ENCODE results near the gene SLC16A3.

The SLC16A3 gene

DNA sequence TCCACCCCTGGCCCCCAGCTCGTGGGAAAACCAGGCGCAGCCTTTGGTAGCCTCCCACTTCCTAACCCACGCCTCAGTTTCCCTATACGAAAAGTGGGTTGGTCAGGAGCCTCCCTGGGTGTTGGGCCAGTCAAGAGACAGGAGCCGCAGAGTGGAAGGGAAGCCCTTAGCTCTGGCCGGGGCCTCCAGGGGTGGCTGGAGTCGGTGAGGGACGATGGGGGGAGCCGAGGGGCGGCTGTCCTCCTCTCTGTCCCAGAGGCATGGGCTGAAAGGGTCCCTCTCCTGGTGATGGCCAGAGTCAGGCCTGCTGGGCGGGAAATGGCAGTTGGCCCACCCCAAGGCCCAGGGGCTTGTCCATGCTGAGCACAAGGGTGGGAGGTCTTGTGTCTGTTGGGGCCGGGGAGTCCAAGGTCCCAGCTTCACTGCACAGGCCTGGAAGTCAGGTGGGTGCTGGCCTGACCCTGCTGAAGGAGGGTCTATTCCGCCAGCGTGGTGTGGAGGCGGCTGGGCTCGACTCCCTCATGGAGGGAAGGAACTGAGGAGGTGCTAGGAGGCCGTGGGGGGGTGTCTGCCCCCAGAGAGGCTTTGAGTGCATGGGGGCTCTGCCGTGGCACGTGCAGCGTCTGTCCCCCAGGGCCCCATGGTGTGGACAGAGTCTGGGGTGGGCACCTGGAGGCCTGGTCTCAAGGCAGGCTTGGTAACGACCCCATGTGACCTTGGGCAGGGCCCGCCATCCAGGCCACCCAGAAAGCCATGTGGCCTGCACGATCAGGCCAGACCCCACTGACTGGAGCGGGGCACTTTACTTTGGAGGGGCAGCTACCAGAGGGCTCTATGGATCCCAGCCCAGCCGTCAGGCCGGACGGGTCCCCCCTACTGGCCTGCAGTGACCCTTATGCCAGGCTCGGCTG, 1.1 kb downstream of the SLC16A3 start:
- no peak for TF ChIP-seq TAF1 (IDR thresholded peaks at IDR 0.05; ENCODE audit: borderline replicate concordance, insufficient read depth, low read length)
- no peak for TF ChIP-seq POLR2AphosphoS5 (IDR thresholded peaks at IDR 0.05; ENCODE audit: low read depth, low read length)
- no peak for TF ChIP-seq FOXP2 (optimal IDR thresholded peaks at IDR 0.05; ENCODE audit: borderline replicate concordance, extremely low read depth, extremely low read length, insufficient read depth)
- no peak for TF ChIP-seq SIN3A (IDR thresholded peaks at IDR 0.05; ENCODE audit: borderline replicate concordance, insufficient read depth, low read length)
- TF ChIP-seq REST (IDR thresholded peaks at IDR 0.05; ENCODE audit: insufficient read depth in 1 of 2, low read depth in 2 of 2, low read length in 2 of 2): 0 out of 4 replicates have a peak, but pooled peaks of 1 of the 2 experiments have one; percentile 16

DNA sequence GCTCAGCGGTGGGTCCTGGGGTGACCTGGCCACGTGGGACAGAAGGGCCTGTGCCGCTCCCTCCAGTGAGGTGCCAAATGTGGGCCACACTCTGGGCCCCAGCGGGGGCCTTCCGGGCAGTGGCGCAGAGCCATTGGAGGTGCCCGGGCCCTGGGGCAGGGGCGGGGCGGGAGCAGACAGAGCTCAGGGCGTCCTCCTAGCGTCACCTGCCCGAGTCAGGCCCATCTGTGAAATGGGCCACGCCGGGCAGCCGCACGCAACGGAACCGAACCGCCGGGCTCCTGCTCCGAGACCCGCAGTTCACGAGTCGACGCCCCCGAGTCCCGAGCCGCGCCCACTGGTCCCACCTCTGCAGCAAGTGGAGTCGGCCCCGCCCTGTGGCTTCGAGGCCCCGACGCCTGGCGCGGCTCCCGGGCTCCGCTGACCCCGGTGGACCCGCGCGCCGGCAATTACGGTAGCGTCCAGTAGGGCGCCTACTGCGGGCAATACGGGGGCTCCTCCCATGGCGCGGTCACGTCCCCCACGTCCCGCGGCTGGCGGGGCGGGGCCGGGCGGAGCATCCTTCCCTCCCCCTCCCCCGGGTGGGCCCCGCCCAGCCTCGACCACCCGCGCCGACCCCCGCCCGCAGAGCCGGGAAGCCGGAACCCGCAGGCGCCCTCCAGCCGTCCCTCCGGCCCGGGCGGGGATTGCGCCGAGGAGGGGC, 1.9 kb downstream of the SLC16A3 start:
- TF ChIP-seq POLR2AphosphoS5 (IDR thresholded peaks at IDR 0.05; ENCODE audit: low read depth, low read length): peak; percentile 40; the same call in 1 of the 2 replicates
- no peak for TF ChIP-seq FOXP2 (optimal IDR thresholded peaks at IDR 0.05; ENCODE audit: borderline replicate concordance, extremely low read depth, extremely low read length, insufficient read depth)

GRCh38 chr17:82231312-82231561, 2.4 kb downstream of the SLC16A3 start:
- TF ChIP-seq POLR2AphosphoS5 (IDR thresholded peaks at IDR 0.05; ENCODE audit: low read depth, low read length): no peak
- TF ChIP-seq REST (IDR thresholded peaks at IDR 0.05; ENCODE audit: insufficient read depth in 1 of 2, low read depth in 2 of 2, low read length in 2 of 2): no peak
- TF ChIP-seq TAF1 (IDR thresholded peaks at IDR 0.05; ENCODE audit: borderline replicate concordance, insufficient read depth, low read length): no peak
- TF ChIP-seq SIN3A (IDR thresholded peaks at IDR 0.05; ENCODE audit: borderline replicate concordance, insufficient read depth, low read length): no peak
- no peak for TF ChIP-seq FOXP2 (optimal IDR thresholded peaks at IDR 0.05; ENCODE audit: borderline replicate concordance, extremely low read depth, extremely low read length, insufficient read depth)

DNA sequence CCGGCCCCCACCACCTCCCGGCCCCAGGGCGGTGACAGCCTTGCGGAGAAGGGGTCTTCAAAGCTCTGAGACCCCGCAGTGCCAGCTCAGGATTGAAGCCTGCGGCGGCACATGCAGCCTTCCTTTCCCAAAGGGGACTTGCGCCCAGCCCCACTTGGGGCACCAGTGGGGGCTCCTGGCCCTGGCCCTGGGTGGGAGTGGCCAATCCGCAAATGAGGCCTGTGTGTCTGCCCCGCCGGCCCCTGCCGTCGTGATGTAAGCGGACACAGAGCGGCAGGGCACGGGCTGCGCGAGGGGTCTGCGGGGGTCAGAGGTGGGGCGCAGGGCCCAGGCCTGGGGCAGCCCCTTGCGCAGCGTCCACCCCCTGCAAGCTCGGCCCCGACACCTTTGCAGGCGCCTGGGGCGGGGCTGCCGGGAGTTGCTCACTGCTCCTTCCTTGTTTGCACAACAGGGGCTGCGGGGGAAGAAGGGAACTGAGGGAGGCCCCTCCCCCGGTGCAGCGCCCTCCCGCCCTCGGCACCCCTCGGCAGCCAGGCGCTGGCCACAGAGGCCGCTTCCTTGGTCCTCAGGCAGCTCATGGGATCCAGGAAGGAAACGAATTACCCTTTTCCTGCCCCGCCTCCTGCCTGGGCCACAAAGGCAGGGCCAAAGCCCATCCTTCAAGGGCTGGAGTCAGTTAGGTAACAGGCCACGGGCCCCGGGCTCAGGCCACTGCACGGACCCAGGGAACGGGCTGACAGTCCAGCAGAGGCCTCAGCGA, 2.9 kb downstream of the SLC16A3 start:
- TF ChIP-seq FOXP2 (optimal IDR thresholded peaks at IDR 0.05; ENCODE audit: borderline replicate concordance, extremely low read depth, extremely low read length, insufficient read depth): no peak
- peak; percentile 22; the same call in 1 of the 2 replicates for TF ChIP-seq TAF1 (IDR thresholded peaks at IDR 0.05; ENCODE audit: borderline replicate concordance, insufficient read depth, low read length)
- TF ChIP-seq SIN3A (IDR thresholded peaks at IDR 0.05; ENCODE audit: borderline replicate concordance, insufficient read depth, low read length): 0 out of 2 replicates have a peak, but pooled peaks have one; percentile 46
- 0 out of 4 replicates have a peak, but pooled peaks of 1 of the 2 experiments have one; percentile 27 for TF ChIP-seq REST (IDR thresholded peaks at IDR 0.05; ENCODE audit: insufficient read depth in 1 of 2, low read depth in 2 of 2, low read length in 2 of 2)
- TF ChIP-seq POLR2AphosphoS5 (IDR thresholded peaks at IDR 0.05; ENCODE audit: low read depth, low read length): no peak; the same call in 1 of the 2 replicates

DNA sequence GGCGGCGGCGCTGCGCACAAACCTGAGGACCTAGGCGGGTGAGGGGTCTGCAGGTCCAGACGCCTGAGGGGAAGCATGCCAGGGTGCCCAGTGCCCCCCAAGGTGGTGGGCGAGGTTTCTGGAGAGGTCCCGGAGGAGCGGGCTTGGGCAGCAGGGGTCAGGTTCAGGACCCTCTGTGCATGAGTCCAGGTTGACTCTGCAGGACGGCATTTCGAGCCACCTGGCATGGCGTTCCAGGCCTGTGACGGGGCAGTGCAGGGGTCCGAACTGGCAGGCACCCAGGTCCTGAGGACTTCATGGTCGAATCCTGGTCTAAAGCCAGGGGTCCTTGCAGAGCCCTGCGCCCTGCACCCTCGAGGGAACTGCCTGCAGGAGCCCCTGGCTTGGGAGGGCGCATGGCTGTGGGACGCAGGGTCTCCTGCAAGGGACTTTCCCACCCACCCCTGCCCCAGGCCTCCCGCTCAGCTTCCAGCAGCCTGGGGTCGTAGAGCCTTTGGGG, 3.5 kb downstream of the SLC16A3 start:
- TF ChIP-seq POLR2AphosphoS5 (IDR thresholded peaks at IDR 0.05; ENCODE audit: low read depth, low read length) (no peak), TAF1 (IDR thresholded peaks at IDR 0.05; ENCODE audit: borderline replicate concordance, insufficient read depth, low read length) (no peak), REST (IDR thresholded peaks at IDR 0.05; ENCODE audit: insufficient read depth in 1 of 2, low read depth in 2 of 2, low read length in 2 of 2) (no peak), SIN3A (IDR thresholded peaks at IDR 0.05; ENCODE audit: borderline replicate concordance, insufficient read depth, low read length) (no peak), FOXP2 (optimal IDR thresholded peaks at IDR 0.05; ENCODE audit: borderline replicate concordance, extremely low read depth, extremely low read length, insufficient read depth) (no peak)

Measured in PFSK-1 (cell line).